GM10248 (cell line): ENCODE data around the gene MLLT10.

Experiments used
- CTCF ChIA-PET: fragments of 300-600 bp; sonication (Branson Sonifier 250); formaldehyde crosslinking; extraction: SDS; loops from one replicate; lab custom pipeline; 2021; ENCODE audit warnings: antibody characterized with exemption; lab: Yijun Ruan, JAX
- POLR2A ChIA-PET: fragments of 350-650 bp; sonication (Branson Sonifier 250); formaldehyde crosslinking; extraction: SDS; loops from one replicate; lab custom pipeline; 2020; ENCODE audit warnings: antibody characterized with exemption; lab: Yijun Ruan, JAX
- DNase-seq: peaks from one replicate; pipeline ENCODE4 v3.0.0; 2012; ENCODE audit errors: extremely low spot score
- CTCF ChIP-seq: IDR thresholded peaks from 2 replicates; pipeline ENCODE4 v1.5.1; 2012; ENCODE audit warnings: mild to moderate bottlenecking, low read depth; ENCODE audit errors: extremely low read depth, missing control alignments, control extremely low read depth

Gene MLLT10

GRCh38 chr10:21726601-21727225 lies 192.7 kb downstream of the MLLT10 start:
- DNase-seq, result no peak
- TF ChIP-seq CTCF, result no peak
- CTCF ChIA-PET, result no interaction called here
- POLR2A ChIA-PET, result no interaction called here

- no peak for DNase-seq
These were observed 193.6 kb downstream of the MLLT10 start for GRCh38 chr10:21727452-21728168.

GRCh38 chr10:21728618-21729017 lies 194.6 kb downstream of the MLLT10 start:
- POLR2A ChIA-PET, result no interaction called here
- no peak for TF ChIP-seq CTCF
- no peak for DNase-seq
- CTCF ChIA-PET, result interaction anchor here (1.1 kb wide), 1 partner anchor 18 kb away, joined by 3 read pairs; no protein-coding TSS in a partner anchor

More at GRCh38 chr10:21727452-21728168, 193.6 kb downstream of the MLLT10 start:
- ChIA-PET POLR2A (no interaction called here), CTCF (no interaction called here)
- TF ChIP-seq CTCF, result no peak

GRCh38 chr10:21732067-21732772 lies 198.2 kb downstream of the MLLT10 start:
- DNase-seq, result peak; percentile 75
- peak; percentile 85 for TF ChIP-seq CTCF
- POLR2A ChIA-PET, result no interaction called here
- CTCF ChIA-PET, result interaction anchor here (0.6 to 6.7 kb wide), 14 partner anchors 9 to 457 kb away, joined by 3 to 51 read pairs (median 3); no protein-coding TSS in a partner anchor

- ChIA-PET CTCF (interaction anchor here (1.1 to 6.7 kb wide), 6 partner anchors 9 to 455 kb away, joined by 3 to 51 read pairs (median 10); no protein-coding TSS in a partner anchor), POLR2A (no interaction called here)
- TF ChIP-seq CTCF, result no peak
- DNase-seq, result no peak
These were observed 199.7 kb downstream of the MLLT10 start for GRCh38 chr10:21733710-21734109.

- no peak for DNase-seq
- POLR2A ChIA-PET, result no interaction called here
- CTCF ChIA-PET, result no interaction called here
- no peak for TF ChIP-seq CTCF
These were observed 203.1 kb downstream of the MLLT10 start for GRCh38 chr10:21737106-21737505.
